Heart left ventricle (tissue), 13 donors: Measurements from ENCODE around the gene NTN4.

ENCODE experiments used
- POLR2A ChIP-seq, 2 donors: fragments of 450-650 bp; IDR thresholded peaks; one replicate each; pipeline ENCODE4 v1.6.1; 2017; ENCODE audit warnings: antibody characterized with exemption in 2 of 2, mild to moderate bottlenecking in 2 of 2, moderate library complexity in 2 of 2
- TF ChIP-seq, protein P1 (sequence below), 12 donors: fragments of 200-600 bp; sonication (generic) in 4 of 12; IDR thresholded peaks; one replicate each; pipeline versions ENCODE4 v1.5.0 to v1.8.0; 2018 to 2022; ENCODE audit warnings: antibody characterized with exemption in 12 of 12, mild to moderate bottlenecking in 5 of 12
- donor health status: ischemic (EF 13 %, LVEDD 7.1; RV severe dilation, severe dysfunction).
- donor health status: DM: no; HTN: yes; CAD: no.
- donor health status: DM: no; HTN: no; CAD: no.
- donor health status: ischemic (EF 25% LVEDD 6.9; RV normal size, moderate dysfunction).
- donor health status: ischemic (EF 25% LVEDD 5.7; RV mildly dilated, moderate dysfunction).
- donor health status: ischemic (EF 35%, LVEDD 5.7; RV mildly dilated, moderate dysfunction).
- donor health status: nonischemic (EF 11% LVEDD 7.7; RV severe dilation, severe dysfunction).
- donor health status: DM: yes; HTN: yes; CAD: no.
- donor health status: PGD.
- donor health status: ischemic (EF 29% LVEDD 5.4; RV normal size, mild dysfunction).
- donor health status: nonischemic (EF 23%, LVEDD 6.1; RV moderate dilation, normal function).

GRCh38 chr12:95701275-95701674 lies 89.3 kb downstream of the NTN4 start:
- TF ChIP-seq POLR2A (IDR thresholded peaks at IDR 0.05): no peak
- TF ChIP-seq, protein P1, sequence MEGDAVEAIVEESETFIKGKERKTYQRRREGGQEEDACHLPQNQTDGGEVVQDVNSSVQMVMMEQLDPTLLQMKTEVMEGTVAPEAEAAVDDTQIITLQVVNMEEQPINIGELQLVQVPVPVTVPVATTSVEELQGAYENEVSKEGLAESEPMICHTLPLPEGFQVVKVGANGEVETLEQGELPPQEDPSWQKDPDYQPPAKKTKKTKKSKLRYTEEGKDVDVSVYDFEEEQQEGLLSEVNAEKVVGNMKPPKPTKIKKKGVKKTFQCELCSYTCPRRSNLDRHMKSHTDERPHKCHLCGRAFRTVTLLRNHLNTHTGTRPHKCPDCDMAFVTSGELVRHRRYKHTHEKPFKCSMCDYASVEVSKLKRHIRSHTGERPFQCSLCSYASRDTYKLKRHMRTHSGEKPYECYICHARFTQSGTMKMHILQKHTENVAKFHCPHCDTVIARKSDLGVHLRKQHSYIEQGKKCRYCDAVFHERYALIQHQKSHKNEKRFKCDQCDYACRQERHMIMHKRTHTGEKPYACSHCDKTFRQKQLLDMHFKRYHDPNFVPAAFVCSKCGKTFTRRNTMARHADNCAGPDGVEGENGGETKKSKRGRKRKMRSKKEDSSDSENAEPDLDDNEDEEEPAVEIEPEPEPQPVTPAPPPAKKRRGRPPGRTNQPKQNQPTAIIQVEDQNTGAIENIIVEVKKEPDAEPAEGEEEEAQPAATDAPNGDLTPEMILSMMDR (IDR thresholded peaks at IDR 0.05): no peak
